GM18520 (cell line): ENCODE data around the gene TMEM233.
"Not testable (repeated sequence)": the region's sequence is repeated elsewhere in the genome, so short reads cannot be mapped to it uniquely, and the experiment has no call there.

Experiments used
- ATAC-seq: cut with Tn5 transposase; IDR thresholded peaks from one replicate; pipeline ENCODE4 v1.9.1; 2021; ENCODE audit not compliant: unreplicated experiment

The TMEM233 gene

GRCh38 chr12:119603767-119604166, 10.2 kb downstream of the TMEM233 start:
- no peak for ATAC-seq

GRCh38 chr12:119609358-119609757, 15.8 kb downstream of the TMEM233 start:
- ATAC-seq, result no peak

- no peak for ATAC-seq
These were observed 19.9 kb downstream of the TMEM233 start for GRCh38 chr12:119613319-119613936.

- no peak for ATAC-seq
These were observed 21.1 kb downstream of the TMEM233 start for GRCh38 chr12:119614705-119615104.

- no peak for ATAC-seq
These were observed 22.2 kb downstream of the TMEM233 start for GRCh38 chr12:119615518-119616475.

- not testable (repeated sequence) for ATAC-seq
These were observed 24.8 kb downstream of the TMEM233 start for GRCh38 chr12:119618328-119618896.

GRCh38 chr12:119620490-119620889, 26.9 kb downstream of the TMEM233 start:
- ATAC-seq, result no peak

GRCh38 chr12:119621878-119622277, 28.3 kb downstream of the TMEM233 start:
- no peak for ATAC-seq

- ATAC-seq, result no peak
These were observed 31.4 kb downstream of the TMEM233 start for GRCh38 chr12:119624966-119625365.

- ATAC-seq, result no peak
These were observed 33.6 kb downstream of the TMEM233 start for GRCh38 chr12:119627019-119627643.

GRCh38 chr12:119627686-119628085, 34.1 kb downstream of the TMEM233 start:
- ATAC-seq, result no peak

- ATAC-seq, result no peak
These were observed 36.7 kb downstream of the TMEM233 start for GRCh38 chr12:119630223-119630780.

GRCh38 chr12:119630962-119631550, 37.5 kb downstream of the TMEM233 start:
- ATAC-seq, result no peak

- ATAC-seq, result no peak
These were observed 38.5 kb downstream of the TMEM233 start for GRCh38 chr12:119631930-119632678.

GRCh38 chr12:119634743-119635142, 41.2 kb downstream of the TMEM233 start:
- no peak for ATAC-seq

GRCh38 chr12:119642986-119643385, 49.4 kb downstream of the TMEM233 start:
- no peak for ATAC-seq

- no peak for ATAC-seq
These were observed 51.4 kb downstream of the TMEM233 start for GRCh38 chr12:119644930-119645329.

- no peak for ATAC-seq
These were observed 52.0 kb downstream of the TMEM233 start for GRCh38 chr12:119645535-119646059.

GRCh38 chr12:119649202-119649808, 55.7 kb downstream of the TMEM233 start:
- no peak for ATAC-seq
